Stomach (tissue), 9 donors: ENCODE data around the gene ZCCHC10. TPM values are rescaled to one million over a fixed set of nuclear protein-coding genes. Genes with fewer than 3 reads are reported as not detected.
"Not testable (repeated sequence)": the region's sequence is repeated elsewhere in the genome, so short reads cannot be mapped to it uniquely, and the experiment has no call there.

Experiments
- DNase-seq, 2 donors: peaks; one replicate each; pipeline versions ENCODE4 v3.0.0 to v3.0.0-alpha.2; 2013 to 2019
- H3K27ac ChIP-seq, 5 donors: fragments of 200-600 bp in 4 of 5; sonication (generic) in 4 of 5; one replicate each; pipeline ENCODE4 v1.5.1; 2013 to 2019; ENCODE audit warnings: mild to moderate bottlenecking in 1 of 5, moderate library complexity in 1 of 5
- H3K27me3 ChIP-seq, 3 donors: fragments of 200-600 bp; sonication (generic); one replicate each; pipeline ENCODE4 v1.5.1; 2017 to 2019; ENCODE audit warnings: mixed run types in 1 of 3
- H3K36me3 ChIP-seq, 4 donors: fragments of 200-600 bp; sonication (generic); 1 replicate in 3 of 4; 2 replicates in 1 of 4; pipeline ENCODE4 v1.5.1; 2016 to 2019
- H3K4me1 ChIP-seq, 4 donors: fragments of 200-600 bp; sonication (generic); one replicate each; pipeline ENCODE4 v1.5.1; 2016 to 2019
- H3K4me3 ChIP-seq, 4 donors: fragments of 200-600 bp; sonication (generic) in 3 of 4; one replicate each; pipeline ENCODE4 v1.5.1; 2016 to 2019; ENCODE audit warnings: mild to moderate bottlenecking in 1 of 4
- H3K9me3 ChIP-seq, 4 donors: fragments of 200-600 bp; sonication (generic); one replicate each; pipeline ENCODE4 v1.5.1; 2016 to 2019
- EP300 ChIP-seq: sonication (generic); formaldehyde crosslinking; IDR thresholded peaks from one replicate; pipeline ENCODE4 v1.6.1; 2017; ENCODE audit warnings: antibody characterized with exemption
- POLR2A ChIP-seq, 4 donors: fragments of 450-650 bp; IDR thresholded peaks; one replicate each; pipeline ENCODE4 v1.6.1; 2016; ENCODE audit warnings: antibody characterized with exemption in 4 of 4, control low read depth in 2 of 4, mild to moderate bottlenecking in 1 of 4, moderate library complexity in 1 of 4
- POLR2AphosphoS5 ChIP-seq, 3 donors: sonication (generic); formaldehyde crosslinking; IDR thresholded peaks; one replicate each; pipeline ENCODE4 v1.6.1; 2016; ENCODE audit warnings: antibody characterized with exemption in 3 of 3
- WGBS, 5 donors: extraction: QIAGEN DNeasy Blood & Tissue Kit in 3 of 5; methylation state at CpG; one replicate each; pipeline versions ENCODE4 v1.1.5 to v1.1.7; 2013 to 2018; 5-methylcytosine and 5-hydroxymethylcytosine counted together
- intact Hi-C: fragments of 100-400 bp; cut with DNase I; formaldehyde crosslinking; loops from one replicate; pipeline ENCODE4 v1.15.1; 2023; ENCODE audit warnings: low total_unique reads
- polyA plus RNA-seq, 3 donors: library from polyadenylated mRNA; stranded (reverse); fragments of 200-250 nt; gene quantifications; one replicate each; pipeline ENCODE4 v1.2.3, GENCODE V29; 2013
- total RNA-seq, 5 donors: library from RNA; depleted of rRNA; stranded (reverse); fragments of >200 nt; gene quantifications; one replicate each; pipeline versions ENCODE4 v1.1.0 to v1.2.3, GENCODE V29; 2014 to 2016
- TF ChIP-seq, protein P1 (sequence below), 7 experiments: fragments of 450-650 bp in 4 of 7; fragments of 200-600 bp in 3 of 7; sonication (generic) in 3 of 7; IDR thresholded peaks; one replicate each; pipeline ENCODE4 v1.5.1; 2016 to 2019; ENCODE audit warnings: antibody characterized with exemption in 7 of 7, control low read depth in 2 of 7, mild to moderate bottlenecking in 1 of 7
- donor health status: healthy with polysubstance abuse.
- donor health status: Bipolar disorder and iron deficiency.
- donor health status: healthy.

ZCCHC10 gene
- total and polyA plus RNA-seq, 8 donors = 0.29 to 45.1 (median 11.8) TPM

- no peak for DNase-seq
- TF ChIP-seq, protein P1, sequence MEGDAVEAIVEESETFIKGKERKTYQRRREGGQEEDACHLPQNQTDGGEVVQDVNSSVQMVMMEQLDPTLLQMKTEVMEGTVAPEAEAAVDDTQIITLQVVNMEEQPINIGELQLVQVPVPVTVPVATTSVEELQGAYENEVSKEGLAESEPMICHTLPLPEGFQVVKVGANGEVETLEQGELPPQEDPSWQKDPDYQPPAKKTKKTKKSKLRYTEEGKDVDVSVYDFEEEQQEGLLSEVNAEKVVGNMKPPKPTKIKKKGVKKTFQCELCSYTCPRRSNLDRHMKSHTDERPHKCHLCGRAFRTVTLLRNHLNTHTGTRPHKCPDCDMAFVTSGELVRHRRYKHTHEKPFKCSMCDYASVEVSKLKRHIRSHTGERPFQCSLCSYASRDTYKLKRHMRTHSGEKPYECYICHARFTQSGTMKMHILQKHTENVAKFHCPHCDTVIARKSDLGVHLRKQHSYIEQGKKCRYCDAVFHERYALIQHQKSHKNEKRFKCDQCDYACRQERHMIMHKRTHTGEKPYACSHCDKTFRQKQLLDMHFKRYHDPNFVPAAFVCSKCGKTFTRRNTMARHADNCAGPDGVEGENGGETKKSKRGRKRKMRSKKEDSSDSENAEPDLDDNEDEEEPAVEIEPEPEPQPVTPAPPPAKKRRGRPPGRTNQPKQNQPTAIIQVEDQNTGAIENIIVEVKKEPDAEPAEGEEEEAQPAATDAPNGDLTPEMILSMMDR (IDR thresholded peaks at IDR 0.05) = no peak
- no peak for TF ChIP-seq POLR2AphosphoS5 (IDR thresholded peaks at IDR 0.05)
- H3K9me3 ChIP-seq = peaks cover 0 to 11% (median 4%) of the 10 kb centered on the region in 4 donors
- 63 to 73% (median 68%) methylated on average over 3 of the region's 3 CpGs for WGBS, 5 donors
- H3K27me3 ChIP-seq = no peaks in the 10 kb centered on the region
- intact Hi-C loops = no loop called here
- no peak overlapping the region for H3K4me3 ChIP-seq
- H3K27ac ChIP-seq = no peak overlapping the region
- no peaks in the 10 kb centered on the region for H3K4me1 ChIP-seq
- no peaks in the 10 kb centered on the region for H3K36me3 ChIP-seq
Measured at GRCh38 chr5:132979367-132979940, 46.9 kb downstream of the ZCCHC10 start.

DNA sequence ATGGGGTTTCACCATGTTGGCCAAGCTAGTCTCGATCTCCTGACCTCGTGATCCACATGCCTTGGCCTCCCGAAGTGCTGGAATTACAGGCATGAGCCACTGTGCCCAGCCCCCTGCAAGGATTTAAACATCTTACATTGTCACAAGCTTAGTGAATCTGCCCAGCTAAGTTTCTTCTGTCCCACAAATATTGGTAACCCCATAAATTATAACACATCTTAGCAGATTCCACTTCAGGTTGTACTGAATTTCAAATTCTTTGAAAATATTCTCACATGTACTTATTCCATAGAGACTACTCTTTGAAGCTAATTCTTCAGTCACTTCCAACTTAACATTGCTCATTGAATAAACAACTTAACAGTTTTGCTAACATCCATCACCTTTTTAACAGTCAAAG lies 49.5 kb downstream of the ZCCHC10 start:
- peaks cover 0 to 11% (median 4%) of the 10 kb centered on the region in 4 donors for H3K9me3 ChIP-seq
- intact Hi-C loops = no loop called here
- H3K36me3 ChIP-seq = no peaks in the 10 kb centered on the region
- no peak overlapping the region for H3K27ac ChIP-seq
- whole genome bisulfite sequencing, 5 donors = 75 to 96% (median 88%) methylated on average over 3 of the region's 3 CpGs
- no peaks in the 10 kb centered on the region for H3K27me3 ChIP-seq
- no peak for DNase-seq
- no peak for TF ChIP-seq POLR2A (IDR thresholded peaks at IDR 0.05)
- no peak for TF ChIP-seq EP300
- no peak for TF ChIP-seq POLR2AphosphoS5 (IDR thresholded peaks at IDR 0.05)
- TF ChIP-seq, protein P1 (IDR thresholded peaks at IDR 0.05) = no peak
- no peaks in the 10 kb centered on the region for H3K4me1 ChIP-seq
- H3K4me3 ChIP-seq = no peak overlapping the region

DNA sequence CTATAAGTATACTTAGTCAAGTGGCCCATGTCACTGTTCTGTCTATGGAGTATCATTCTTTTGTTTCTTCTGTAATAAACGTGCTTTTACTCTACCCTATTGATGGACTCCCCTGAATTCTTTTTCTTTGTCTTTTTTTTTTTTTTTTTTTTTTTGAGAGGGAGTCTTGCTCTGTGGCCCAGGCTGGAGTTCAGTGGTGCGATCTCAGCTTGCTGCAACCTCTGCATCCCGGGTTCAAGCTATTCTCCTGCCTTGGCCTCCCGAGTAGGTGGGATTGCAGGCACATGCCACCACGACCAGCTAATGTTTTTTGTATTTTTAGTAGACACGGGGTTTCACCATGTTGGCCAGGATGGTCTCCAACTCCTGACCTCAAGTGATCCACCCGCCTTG lies 53.9 kb downstream of the ZCCHC10 start:
- H3K27ac ChIP-seq, H3K4me1 ChIP-seq, H3K27me3 ChIP-seq, H3K4me3 ChIP-seq, DNase-seq, H3K36me3 ChIP-seq, intact Hi-C loops: not testable (repeated sequence)
- H3K9me3 ChIP-seq = peaks cover 0 to 11% (median 4%) of the 10 kb centered on the region in 4 donors
- 84 to 96% (median 90%) methylated on average over 7 of the region's 7 CpGs for WGBS, 5 donors

- Histone ChIP-seq H3K36me3 (no peaks in the 10 kb centered on the region), H3K4me3 (no peak overlapping the region), H3K27ac (no peak overlapping the region), H3K9me3 (peaks cover 0 to 5% (median 1%) of the 10 kb centered on the region in 4 donors), H3K4me1 (no peaks in the 10 kb centered on the region), H3K27me3 (no peaks in the 10 kb centered on the region)
- DNase-seq = no peak
- TF ChIP-seq, protein P1 (IDR thresholded peaks at IDR 0.05) = no peak
- no peak for TF ChIP-seq POLR2A (IDR thresholded peaks at IDR 0.05)
- TF ChIP-seq POLR2AphosphoS5 (IDR thresholded peaks at IDR 0.05) = no peak
- TF ChIP-seq EP300 = no peak
- intact Hi-C loops = no loop called here
- 73 to 81% (median 76%) methylated on average over 16 of the region's 16 CpGs for WGBS, 5 donors
Measured at GRCh38 chr5:132971483-132972435, 54.6 kb downstream of the ZCCHC10 start.

GRCh38 chr5:132965120-132965519 lies 61.2 kb downstream of the ZCCHC10 start:
- DNase-seq = no peak
- H3K4me1 ChIP-seq = peaks cover 19 to 27% (median 24%) of the 10 kb centered on the region in 4 donors
- no peak for TF ChIP-seq POLR2AphosphoS5 (IDR thresholded peaks at IDR 0.05)
- TF ChIP-seq, protein P1 (IDR thresholded peaks at IDR 0.05) = no peak
- TF ChIP-seq EP300 = no peak
- TF ChIP-seq POLR2A (IDR thresholded peaks at IDR 0.05) = no peak
- H3K4me3 ChIP-seq = no peak overlapping the region
- no peaks in the 10 kb centered on the region for H3K36me3 ChIP-seq
- intact Hi-C loops = no loop called here
- H3K9me3 ChIP-seq = no peaks in the 10 kb centered on the region
- H3K27ac ChIP-seq = no peak overlapping the region
- 90 to 98% (median 95%) methylated on average over 4 of the region's 4 CpGs for WGBS, 5 donors
- no peaks in the 10 kb centered on the region for H3K27me3 ChIP-seq
